ENCODE measurements around the gene GREB1. TPM values are rescaled to one million over a fixed set of nuclear protein-coding genes. Genes with fewer than 3 reads are reported as not detected.

Gene GREB1
- total and polyA plus RNA-seq, 2 of the 13 experiments (the other 11 are each of a cell fraction or from before 2014, with no cell fraction given), result 31.3 to 61.2 TPM

GRCh38 chr2:11541693-11542274 lies 7.9 kb downstream of the GREB1 start (continued):
- peak; percentile 14; the same call in 1 of the 2 replicates for TF ChIP-seq ARID4A (CRISPR knock-in tag; IDR thresholded peaks at IDR 0.05; ENCODE audit: borderline replicate concordance)
- no peak for TF ChIP-seq ZBTB2 (CRISPR knock-in tag; IDR thresholded peaks at IDR 0.05; ENCODE audit: low read depth)
- TF ChIP-seq THAP8 (CRISPR knock-in tag; IDR thresholded peaks at IDR 0.05; ENCODE audit: borderline replicate concordance), result no peak
- no peak for TF ChIP-seq ATF7-NPFF (CRISPR knock-in tag; IDR thresholded peaks at IDR 0.05; ENCODE audit: low read depth)
- TF ChIP-seq HINFP (CRISPR knock-in tag; IDR thresholded peaks at IDR 0.05; ENCODE audit: low read depth), result no peak

All from HepG2 (cell line).